NCI-H2196 treated with DMSO at 0.1 percent for 48 hours (cell line): Measurements from ENCODE around the gene NOS3.
A peak's percentile ranks its signal among the peaks of the same experiment; 100 is the strongest.

ENCODE experiments used
- DNase-seq: peaks from one replicate; lab custom pipeline; 2025; ENCODE audit not compliant: unreplicated experiment; lab: John Stamatoyannopoulos, UW

NOS3 gene

GRCh38 chr7:150978126-150978789 lies 12.6 kb upstream of the NOS3 start, which contains the start of gene KCNH2:
TSS of gene KCNH2 (minus strand) at chr7:150978321. CDS start at chr7:150977913, 408 bp downstream.
- peak; percentile 72 for DNase-seq

- DNase-seq, result no peak
Observed at GRCh38 chr7:150979713-150980390, 11.0 kb upstream of the NOS3 start.

GRCh38 chr7:150980663-150981062 lies 10.2 kb upstream of the NOS3 start:
- DNase-seq, result no peak

DNA sequence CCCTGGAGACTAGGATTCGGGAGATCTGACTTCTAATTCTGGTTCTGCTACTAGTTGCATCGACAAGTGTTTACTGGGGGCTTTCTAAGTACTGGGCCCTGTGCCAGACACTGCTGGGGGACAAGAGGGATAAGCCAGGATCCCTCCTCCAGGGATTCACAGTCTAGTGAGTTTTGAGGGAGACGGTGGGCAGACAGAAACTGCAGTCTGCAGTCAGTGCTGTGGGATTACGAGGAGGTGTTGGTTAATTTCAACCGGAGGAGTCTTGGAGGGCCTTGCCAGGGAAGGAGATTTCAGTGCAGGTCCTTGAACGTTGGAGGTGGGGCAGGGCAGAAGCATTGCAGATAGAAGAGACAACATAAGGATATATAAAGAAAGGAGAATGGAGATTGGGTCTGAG lies 9.2 kb upstream of the NOS3 start:
- DNase-seq, result no peak

- no peak for DNase-seq
Observed at GRCh38 chr7:150982351-150982750, 8.5 kb upstream of the NOS3 start.

DNA sequence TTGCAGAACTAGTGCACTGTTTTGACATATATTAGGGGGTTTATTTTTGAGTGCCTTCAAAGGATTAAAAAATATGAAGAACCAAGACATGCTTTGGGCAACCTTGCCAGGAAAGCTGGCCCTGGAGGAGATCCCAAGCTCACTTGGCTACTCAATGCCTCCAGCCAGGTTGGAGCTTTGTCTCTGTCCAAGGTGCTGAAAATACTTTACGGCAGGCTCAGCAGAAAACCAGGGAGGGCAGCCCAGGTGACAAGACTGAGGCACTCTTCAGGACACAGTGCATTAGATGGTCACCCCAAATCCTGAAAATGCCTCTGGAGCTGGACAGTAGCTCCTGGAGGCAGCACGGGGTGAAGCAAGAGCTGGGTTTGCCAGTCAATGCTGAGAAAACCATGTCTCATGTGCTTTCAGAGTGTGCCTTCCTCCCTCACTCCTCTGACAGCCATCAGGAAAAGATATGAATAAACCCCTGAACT lies 6.9 kb upstream of the NOS3 start:
- DNase-seq, result no peak

- DNase-seq, result no peak
Observed at GRCh38 chr7:150986099-150986512, 4.7 kb upstream of the NOS3 start.

DNA sequence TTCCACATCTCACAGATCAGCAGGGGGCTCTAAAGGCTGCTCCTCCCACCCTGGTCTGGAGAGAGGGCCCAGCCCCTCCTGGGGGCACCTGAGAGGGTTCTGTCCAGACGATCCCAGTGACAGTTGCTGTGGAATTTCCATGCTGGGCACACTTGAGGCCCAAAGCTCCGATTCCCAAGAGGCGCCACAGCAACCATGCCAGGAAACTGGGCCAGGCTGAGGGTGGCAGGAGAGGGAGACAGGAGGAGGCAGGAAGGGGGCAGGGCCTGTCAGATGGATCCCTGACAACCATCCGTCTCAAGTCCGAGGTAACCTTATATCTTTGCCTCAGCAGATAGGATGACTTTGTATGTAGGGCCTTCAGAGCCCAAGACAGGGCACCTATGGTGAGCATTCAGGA lies 4.3 kb upstream of the NOS3 start:
- no peak for DNase-seq

GRCh38 chr7:150988230-150989226 lies 2.3 kb upstream of the NOS3 start:
- DNase-seq, result peak; percentile 77

- DNase-seq, result no peak
Observed at GRCh38 chr7:150989456-150989855, 1.4 kb upstream of the NOS3 start.

- no peak for DNase-seq
Observed at GRCh38 chr7:150992051-150992640, 1.3 kb downstream of the NOS3 start.

GRCh38 chr7:150992833-150993302 lies 2.1 kb downstream of the NOS3 start:
- no peak for DNase-seq

DNA sequence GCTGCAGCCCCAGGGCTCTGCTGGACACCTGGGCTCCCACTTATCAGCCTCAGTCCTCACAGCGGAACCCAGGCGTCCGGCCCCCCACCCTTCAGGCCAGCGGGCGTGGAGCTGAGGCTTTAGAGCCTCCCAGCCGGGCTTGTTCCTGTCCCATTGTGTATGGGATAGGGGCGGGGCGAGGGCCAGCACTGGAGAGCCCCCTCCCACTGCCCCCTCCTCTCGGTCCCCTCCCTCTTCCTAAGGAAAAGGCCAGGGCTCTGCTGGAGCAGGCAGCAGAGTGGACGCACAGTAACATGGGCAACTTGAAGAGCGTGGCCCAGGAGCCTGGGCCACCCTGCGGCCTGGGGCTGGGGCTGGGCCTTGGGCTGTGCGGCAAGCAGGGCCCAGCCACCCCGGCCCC lies 2.7 kb downstream of the NOS3 start:
- no peak for DNase-seq

DNA sequence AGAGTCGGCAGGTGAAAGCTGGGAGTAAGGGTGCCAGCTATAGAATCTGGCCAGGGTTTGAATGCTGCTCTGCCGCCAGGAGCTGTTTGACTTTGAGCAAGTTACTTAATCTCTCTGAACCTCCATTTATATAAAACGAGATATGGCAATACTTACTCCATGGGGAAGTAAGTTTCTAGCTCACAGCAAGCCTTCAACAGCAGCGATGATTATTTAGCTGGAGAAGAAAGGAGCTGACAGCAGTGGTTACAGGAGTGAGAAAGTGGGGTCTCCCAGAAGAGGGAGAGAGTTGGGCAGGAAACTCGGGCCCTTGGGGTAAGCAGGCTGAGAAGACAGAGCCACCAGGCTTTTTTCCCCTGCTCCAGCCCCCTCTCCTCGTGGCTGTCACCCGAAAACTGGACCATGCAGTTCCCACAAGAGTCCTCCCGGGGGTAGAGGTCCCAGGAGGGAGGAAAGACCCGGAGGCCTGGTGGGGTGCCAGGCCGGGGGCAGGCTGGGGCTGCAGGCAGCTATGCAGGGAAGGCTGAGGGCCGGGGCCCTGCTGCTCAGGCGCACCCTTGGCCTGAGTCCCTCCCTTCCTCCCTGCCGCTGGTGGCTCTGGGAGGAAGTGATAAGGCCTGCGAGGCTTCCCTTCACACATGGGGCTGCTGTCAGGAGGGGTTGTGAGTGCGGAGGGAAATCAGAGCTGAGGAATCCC lies 3.5 kb downstream of the NOS3 start:
- no peak for DNase-seq

GRCh38 chr7:150994838-150995510 lies 4.2 kb downstream of the NOS3 start:
- DNase-seq, result no peak

GRCh38 chr7:150996376-150997074 lies 5.7 kb downstream of the NOS3 start:
- no peak for DNase-seq

- DNase-seq, result no peak
Observed at GRCh38 chr7:150997075-150997511, 6.3 kb downstream of the NOS3 start.

- DNase-seq, result no peak
Observed at GRCh38 chr7:150997817-150998216, 7.0 kb downstream of the NOS3 start.

DNA sequence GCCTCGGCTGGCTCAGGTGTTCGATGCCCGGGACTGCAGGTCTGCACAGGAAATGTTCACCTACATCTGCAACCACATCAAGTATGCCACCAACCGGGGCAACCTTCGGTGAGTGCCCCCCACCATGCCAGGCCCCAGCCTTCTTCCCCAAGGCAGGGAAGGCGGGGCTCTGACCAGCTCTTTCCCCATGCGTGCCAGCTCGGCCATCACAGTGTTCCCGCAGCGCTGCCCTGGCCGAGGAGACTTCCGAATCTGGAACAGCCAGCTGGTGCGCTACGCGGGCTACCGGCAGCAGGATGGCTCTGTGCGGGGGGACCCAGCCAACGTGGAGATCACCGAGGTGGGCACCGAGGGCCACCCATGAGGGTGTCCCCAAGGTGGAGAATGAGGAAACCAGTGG lies 7.5 kb downstream of the NOS3 start:
- DNase-seq, result no peak
